Panc1 (cell line): ENCODE results near the gene WDR64.

Experiments
- CTCF ChIP-seq: fragments of 450-650 bp; IDR thresholded peaks from 2 replicates; pipeline ENCODE4 v1.5.1; 2017; ENCODE audit warnings: mild to moderate bottlenecking
- POLR2AphosphoS5 ChIP-seq: IDR thresholded peaks from 2 replicates; pipeline ENCODE4 v1.6.1; 2012; ENCODE audit warnings: mild to moderate bottlenecking, low read depth, low read length, moderate library complexity
- REST ChIP-seq, 2 experiments: IDR thresholded peaks; 2 replicates each; pipeline ENCODE4 v1.6.1; 2011 to 2012; ENCODE audit warnings: low read depth in 2 of 2, control low read depth in 1 of 2, low read length in 1 of 2, mild to moderate bottlenecking in 1 of 2, moderate library complexity in 1 of 2; ENCODE audit not compliant: insufficient read depth in 1 of 2
- TCF7L2 ChIP-seq: IDR thresholded peaks from 2 replicates; pipeline ENCODE4 v1.6.1; 2011; ENCODE audit warnings: mild to moderate bottlenecking, low read depth, low read length, inconsistent platforms

GRCh38 chr1:241622669-241623068 is 29.4 kb upstream of the WDR64 start:
- TF ChIP-seq CTCF (no peak), POLR2AphosphoS5 (no peak), TCF7L2 (no peak), REST (IDR thresholded peaks at IDR 0.05; ENCODE audit: insufficient read depth in 1 of 2, low read depth in 2 of 2, low read length in 1 of 2) (no peak)
